H1 (cell line): ENCODE measurements around the gene CCDC93. TPM values are rescaled to one million over a fixed set of nuclear protein-coding genes. Genes with fewer than 3 reads are reported as not detected.
A peak's percentile ranks its signal among the peaks of the same experiment; 100 is the strongest.

Source experiments
- CTCF ChIA-PET: fragments of 300-600 bp; sonication (Branson Sonifier 250); formaldehyde crosslinking; loops from one replicate; lab custom pipeline; 2021; ENCODE audit not compliant: partially characterized antibody; lab: Charles Lee
- POLR2A ChIA-PET: fragments of 300-600 bp; sonication (Branson Sonifier 250); formaldehyde crosslinking; loops from one replicate; lab custom pipeline; 2021; ENCODE audit warnings: inconsistent platforms; ENCODE audit not compliant: partially characterized antibody; lab: Charles Lee
- DNase-seq, 2 experiments: peaks; one replicate each; pipeline versions ENCODE4 v3.0.0 to v3.0.0-alpha.2; 2010 to 2022; ENCODE audit warnings: low spot score in 2 of 2, low read depth in 1 of 2, mixed read lengths in 1 of 2
- FAIRE-seq: peaks from 2 replicates; lab custom pipeline; 2011; peaks lifted over from hg19 to GRCh38; lab: Jason Lieb, UNC
- H2AFZ ChIP-seq: 2 replicates; pipeline ENCODE4 v1.8.1; 2012; ENCODE audit warnings: low read length, inconsistent platforms
- H2AK5ac ChIP-seq: 2 replicates; pipeline ENCODE4 v1.6.1; 2013; ENCODE audit warnings: low read depth, low read length
- H2BK120ac ChIP-seq: replicated peaks from 2 replicates; pipeline ENCODE3; 2013; ENCODE audit warnings: low read depth, low read length, inconsistent platforms
- H2BK12ac ChIP-seq: 2 replicates; pipeline ENCODE4 v1.6.1; 2013; ENCODE audit warnings: low read depth, low read length
- H2BK15ac ChIP-seq: 2 replicates; pipeline ENCODE4 v1.6.1; 2013; ENCODE audit warnings: low read length
- H2BK20ac ChIP-seq: 2 replicates; pipeline ENCODE4 v1.6.1; 2013; ENCODE audit warnings: low read length
- H2BK5ac ChIP-seq: 2 replicates; pipeline ENCODE4 v1.6.1; 2013; ENCODE audit warnings: low read depth, low read length
- H3K14ac ChIP-seq: 2 replicates; pipeline ENCODE4 v1.6.1; 2013; ENCODE audit warnings: inconsistent platforms; ENCODE audit not compliant: insufficient read length
- H3K18ac ChIP-seq: 2 replicates; pipeline ENCODE4 v1.6.1; 2013; ENCODE audit warnings: low read length; ENCODE audit errors: extremely low read depth
- H3K23ac ChIP-seq: 2 replicates; pipeline ENCODE4 v1.6.1; 2013; ENCODE audit warnings: inconsistent platforms; ENCODE audit not compliant: insufficient read length
- H3K23me2 ChIP-seq: 2 replicates; pipeline ENCODE4 v1.6.1; 2013; ENCODE audit warnings: low read depth, low read length
- H3K27ac ChIP-seq: 2 replicates; pipeline ENCODE4 v1.6.1; 2011; ENCODE audit warnings: low read depth, low read length, inconsistent platforms
- H3K27me3 ChIP-seq, 4 experiments: replicated peaks in 1 of 4; 1 replicate in 1 of 4; 2 replicates in 3 of 4; pipeline versions ENCODE4 v1.6.1 to v1.8.1; 2011 to 2013; ENCODE audit warnings: low read length in 3 of 4, mild to moderate bottlenecking in 3 of 4, inconsistent platforms in 2 of 4, mixed read lengths in 2 of 4, moderate library complexity in 1 of 4; ENCODE audit not compliant: control insufficient read depth in 3 of 4, insufficient read depth in 3 of 4; ENCODE audit errors: extremely low read depth in 1 of 4
- H3K36me3 ChIP-seq, 4 experiments: 2 replicates each; pipeline versions ENCODE4 v1.6.1 to v1.8.1; 2011 to 2013; ENCODE audit warnings: mild to moderate bottlenecking in 4 of 4, low read length in 3 of 4, moderate library complexity in 2 of 4, control low read depth in 1 of 4, inconsistent platforms in 1 of 4; ENCODE audit not compliant: insufficient read depth in 4 of 4, control insufficient read depth in 2 of 4
- H3K4ac ChIP-seq: replicated peaks from 2 replicates; pipeline ENCODE3; 2013; ENCODE audit warnings: low read length, low read depth, mixed read lengths, inconsistent platforms; ENCODE audit not compliant: insufficient read length
- H3K4me1 ChIP-seq, 4 experiments: replicated peaks in 1 of 4; 1 replicate in 1 of 4; 2 replicates in 3 of 4; pipeline versions ENCODE4 v1.6.1 to v1.8.1; 2011 to 2013; ENCODE audit warnings: low read length in 3 of 4, inconsistent platforms in 2 of 4, mixed read lengths in 1 of 4; ENCODE audit not compliant: insufficient read depth in 4 of 4, control insufficient read depth in 3 of 4
- H3K4me2 ChIP-seq, 2 experiments: 2 replicates each; pipeline versions ENCODE4 v1.6.1 to v1.8.1; 2011 to 2013; ENCODE audit warnings: low read depth in 2 of 2, low read length in 2 of 2, control low read depth in 1 of 2, inconsistent platforms in 1 of 2, mild to moderate bottlenecking in 1 of 2; ENCODE audit not compliant: insufficient read depth in 1 of 2
- H3K4me3 ChIP-seq, 4 experiments: fragments of 200-600, 300-600 bp in 1 of 4; sonication (generic), shearing (Covaris generic), sonication (Bioruptor Twin) in 1 of 4; 2 replicates each; pipeline versions ENCODE4 v1.5.1 to v1.8.1; 2011 to 2016; ENCODE audit warnings: low read length in 4 of 4, low read depth in 3 of 4, control low read depth in 2 of 4, inconsistent platforms in 2 of 4, mild to moderate bottlenecking in 2 of 4, mixed read lengths in 1 of 4, moderate library complexity in 1 of 4; ENCODE audit not compliant: insufficient read depth in 2 of 4; ENCODE audit errors: extremely low read depth in 1 of 4
- H3K56ac ChIP-seq: replicated peaks from 2 replicates; pipeline ENCODE3; 2013; ENCODE audit warnings: low read depth, mild to moderate bottlenecking, mixed read lengths, low read length, inconsistent platforms; ENCODE audit not compliant: insufficient read length
- H3K79me1 ChIP-seq: 2 replicates; pipeline ENCODE4 v1.6.1; 2013; ENCODE audit warnings: low read depth, low read length, control low read depth
- H3K79me2 ChIP-seq, 2 experiments: 2 replicates each; pipeline versions ENCODE4 v1.6.1 to v1.8.1; 2012 to 2013; ENCODE audit warnings: low read length in 2 of 2, mild to moderate bottlenecking in 2 of 2, inconsistent platforms in 1 of 2; ENCODE audit not compliant: insufficient read depth in 2 of 2, control insufficient read depth in 1 of 2
- H3K9ac ChIP-seq, 4 experiments: replicated peaks in 1 of 4; 1 replicate in 1 of 4; 2 replicates in 3 of 4; pipeline versions ENCODE4 v1.6.1 to v1.8.1; 2011 to 2013; ENCODE audit warnings: low read depth in 3 of 4, low read length in 3 of 4, control low read depth in 2 of 4, mild to moderate bottlenecking in 2 of 4, moderate library complexity in 2 of 4, inconsistent platforms in 1 of 4; ENCODE audit errors: extremely low read depth in 1 of 4
- H3K9me3 ChIP-seq, 2 experiments: 2 replicates each; pipeline versions ENCODE4 v1.6.1 to v1.8.1; 2012 to 2013; ENCODE audit warnings: mild to moderate bottlenecking in 2 of 2, moderate library complexity in 2 of 2, control low read depth in 1 of 2, inconsistent platforms in 1 of 2, low read depth in 1 of 2, low read length in 1 of 2, mixed read lengths in 1 of 2; ENCODE audit not compliant: insufficient read depth in 2 of 2
- H4K20me1 ChIP-seq, 2 experiments: replicated peaks in 1 of 2; 2 replicates each; pipeline versions ENCODE3 to v1.8.1; 2011 to 2013; ENCODE audit warnings: inconsistent platforms in 2 of 2, low read length in 2 of 2, mild to moderate bottlenecking in 1 of 2; ENCODE audit not compliant: insufficient read depth in 2 of 2, control insufficient read depth in 1 of 2
- H4K5ac ChIP-seq: 2 replicates; pipeline ENCODE4 v1.6.1; 2013; ENCODE audit warnings: low read length, low read depth, mixed read lengths, inconsistent platforms; ENCODE audit not compliant: insufficient read length
- H4K8ac ChIP-seq: 2 replicates; pipeline ENCODE4 v1.8.0; 2013; ENCODE audit warnings: mild to moderate bottlenecking, moderate library complexity, low read length, inconsistent platforms; ENCODE audit not compliant: insufficient read depth; ENCODE audit errors: extremely low read depth
- H4K91ac ChIP-seq: replicated peaks from 2 replicates; pipeline ENCODE3; 2013; ENCODE audit warnings: low read length, mixed read lengths, inconsistent platforms; ENCODE audit not compliant: insufficient read length
- CTCF ChIP-seq, 3 experiments: IDR thresholded peaks; 1 replicate in 2 of 3; 2 replicates in 1 of 3; pipeline versions ENCODE4 v1.5.1 to v1.6.1; 2011; ENCODE audit warnings: low read length in 3 of 3, mild to moderate bottlenecking in 3 of 3, inconsistent platforms in 2 of 3, low read depth in 1 of 3, moderate library complexity in 1 of 3; ENCODE audit not compliant: insufficient read depth in 1 of 3; ENCODE audit errors: control extremely low read depth in 1 of 3
- RAD21 ChIP-seq, 2 experiments: IDR thresholded peaks in 1 of 2; conservative IDR thresholded peaks in 1 of 2; 2 replicates each; pipeline ENCODE4 v1.6.1; 2011; ENCODE audit warnings: low read depth in 2 of 2, low read length in 2 of 2, improper control_type of control experiment in 1 of 2, inconsistent platforms in 1 of 2, mild to moderate bottlenecking in 1 of 2, moderate library complexity in 1 of 2
- SP2 ChIP-seq: IDR thresholded peaks from 2 replicates; pipeline ENCODE4 v1.6.1; 2012; ENCODE audit warnings: mild to moderate bottlenecking, low read length, inconsistent platforms
- WGBS, 2 experiments: shearing (Covaris generic) in 1 of 2; methylation state at CpG; one replicate each; pipeline versions ENCODE4 v1.1.6 to v1.1.7; 2013 to 2015; ENCODE audit warnings: low lambda C conversion rate in 2 of 2, mixed read lengths in 2 of 2, inconsistent platforms in 1 of 2, low coverage in 1 of 2, missing lambda C conversion rate in 1 of 2; ENCODE audit not compliant: insufficient replicate concordance in 2 of 2, insufficient coverage in 1 of 2, insufficient read length in 1 of 2; ENCODE audit errors: extremely low coverage in 1 of 2, missing lambda C conversion rate in 1 of 2; 5-methylcytosine and 5-hydroxymethylcytosine counted together
- polyA plus RNA-seq, 7 experiments: library from polyadenylated mRNA; depleted of rRNA in 3 of 7; stranded (reverse) in 5 of 7; unstranded in 2 of 7; fragments of >200 nt in 5 of 7; fragments of 200-250 nt in 2 of 7; gene quantifications; 1 replicate in 5 of 7; 2 replicates in 1 of 7; 4 replicates in 1 of 7; pipeline versions ENCODE4 v1.2.1 to v1.2.3, GENCODE V29; 2011 to 2013; ENCODE audit warnings: missing spikeins in 2 of 7, mixed read lengths in 2 of 7
- total RNA-seq: library from RNA; stranded (reverse); fragmentation: NEBNext Ultra II Directional; extraction: Animal tissue kit (Norgen Biotek cat#: 25700); gene quantifications from 2 replicates; pipeline ENCODE4 v1.2.1, GENCODE V29; 2021

Gene CCDC93
- total and polyA plus RNA-seq, 2 of the 8 experiments (the other 6 are each of a cell fraction or from before 2014, with no cell fraction given), result 5.5 to 18.0 TPM

- H4K20me1 ChIP-seq, result no peaks in the 10 kb centered on the region
- no peaks in the 10 kb centered on the region for H3K27me3 ChIP-seq
- FAIRE-seq (peak; percentile 52), DNase-seq (no peak)
- H2BK5ac ChIP-seq, result no peak overlapping the region
- no peak overlapping the region for H2AFZ ChIP-seq
- 33% methylated on average over 4 of the region's 4 CpGs; no CpG with 5 or more reads in 1 of the 2 experiments for WGBS, 2 experiments
- no peak overlapping the region for H4K5ac ChIP-seq
- H3K9me3 ChIP-seq, result no peaks in the 10 kb centered on the region
- no peak overlapping the region for H3K14ac ChIP-seq
- POLR2A ChIA-PET, result no interaction called here
- H3K9ac ChIP-seq, result no peak overlapping the region
- H3K56ac ChIP-seq, result no peak overlapping the region
- TF ChIP-seq SP2 (no peak), RAD21 (IDR thresholded peaks at IDR 0.05 in 1 of 2, conservative IDR thresholded peaks at IDR 0.05 in 1 of 2; ENCODE audit: low read depth in 2 of 2, low read length in 2 of 2) (peak; percentile 73 to 79), CTCF (IDR thresholded peaks at IDR 0.05; ENCODE audit: control extremely low read depth in 1 of 3, insufficient read depth in 1 of 3, low read depth in 1 of 3, low read length in 3 of 3) (peak in 2 of 3 experiments; percentile 49 to 60; a peak in 2 of 4 replicates)
- TF ChIP-seq, all 59 proteins: peak for 2
- no peak overlapping the region for H3K23ac ChIP-seq
- H3K79me1 ChIP-seq, result no peaks in the 10 kb centered on the region
- no peak overlapping the region for H3K4ac ChIP-seq
- no peak overlapping the region for H2BK20ac ChIP-seq
- no peak overlapping the region for H3K27ac ChIP-seq
- H2BK120ac ChIP-seq, result no peak overlapping the region
- H2BK15ac ChIP-seq, result no peak overlapping the region
- H3K79me2 ChIP-seq, result no peaks in the 10 kb centered on the region
- no peaks in the 10 kb centered on the region for H3K23me2 ChIP-seq
- no peak overlapping the region for H3K18ac ChIP-seq
- H2AK5ac ChIP-seq, result no peak overlapping the region
- CTCF ChIA-PET, result interaction anchor here (0.7 to 12.7 kb wide), 24 partner anchors 8 to 1293 kb away, joined by 3 to 147 read pairs (median 4); no protein-coding TSS in a partner anchor
- H4K8ac ChIP-seq, result no peak overlapping the region
- no peak overlapping the region for H2BK12ac ChIP-seq
- no peaks in the 10 kb centered on the region for H3K36me3 ChIP-seq
- peaks cover 0 to 2% (median 0%) of the 10 kb centered on the region in 4 experiments; a peak in 2 of 7 replicates for H3K4me1 ChIP-seq
- H4K91ac ChIP-seq, result no peak overlapping the region
- no peak overlapping the region for H3K4me2 ChIP-seq
- no peak overlapping the region for H3K4me3 ChIP-seq
Measured at GRCh38 chr2:118046634-118047210, 32.9 kb upstream of the CCDC93 start.
